ENCODE results near the gene HNRNPR.
"Not testable (repeated sequence)": the region's sequence is repeated elsewhere in the genome, so short reads cannot be mapped to it uniquely, and the experiment has no call there.

DNA sequence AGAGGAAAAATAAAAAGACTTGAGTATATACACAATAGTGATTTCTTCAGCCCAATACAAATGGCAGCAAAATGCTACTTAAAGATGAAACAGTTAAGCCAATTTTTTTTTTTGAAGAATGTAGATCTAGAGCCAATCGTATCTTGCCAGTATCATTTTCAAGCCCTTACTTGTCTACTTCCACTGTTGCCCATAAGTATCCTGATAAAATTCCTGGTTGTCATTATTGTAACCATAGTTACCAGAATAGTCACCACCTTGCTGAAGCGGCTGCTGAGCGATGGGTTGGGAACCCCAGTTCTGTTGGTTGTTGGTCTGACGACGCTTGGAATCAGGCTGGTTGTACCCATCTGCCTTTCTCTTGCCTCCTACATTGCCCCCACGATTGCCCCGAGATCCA lies 33.8 kb downstream of the HNRNPR start:
- TF ChIP-seq POLR2A, CTCF, EP300 (IDR thresholded peaks at IDR 0.05): not testable (repeated sequence)
